Activated naive CD8-positive, alpha-beta T cell treated with anti-CD3 and anti-CD28 coated beads for 36 hours (primary cell): Measurements from ENCODE around the gene CAPZA2. TPM values are rescaled to one million over a fixed set of nuclear protein-coding genes. Genes with fewer than 3 reads are reported as not detected.

Experiments used
- DNase-seq: peaks from one replicate; pipeline ENCODE4 v3.0.0; 2021
- H3K27ac Mint-ChIP-seq: one replicate; pipeline ENCODE4 v1.8.0; 2022; ENCODE audit warnings: mild to moderate bottlenecking, moderate library complexity, mixed read lengths
- H3K27me3 Mint-ChIP-seq: one replicate; pipeline ENCODE4 v1.8.0; 2022; ENCODE audit warnings: mild to moderate bottlenecking, mixed read lengths
- H3K36me3 Mint-ChIP-seq: one replicate; pipeline ENCODE4 v1.8.0; 2021; ENCODE audit warnings: mild to moderate bottlenecking, mixed read lengths
- H3K4me1 Mint-ChIP-seq: one replicate; pipeline ENCODE4 v1.8.0; 2021; ENCODE audit warnings: mixed read lengths
- H3K4me3 Mint-ChIP-seq: one replicate; pipeline ENCODE4 v1.8.0; 2022; ENCODE audit warnings: mild to moderate bottlenecking, moderate library complexity, mixed read lengths
- H3K9me3 Mint-ChIP-seq: one replicate; pipeline ENCODE4 v1.8.0; 2022; ENCODE audit warnings: mixed read lengths
- total RNA-seq, 2 experiments: library from RNA; stranded (reverse); gene quantifications; one replicate each; pipeline ENCODE4 v1.2.3, GENCODE V29; 2021

CAPZA2 gene
- total RNA-seq, 2 experiments from 2014 or later: 158 to 177 TPM

DNA sequence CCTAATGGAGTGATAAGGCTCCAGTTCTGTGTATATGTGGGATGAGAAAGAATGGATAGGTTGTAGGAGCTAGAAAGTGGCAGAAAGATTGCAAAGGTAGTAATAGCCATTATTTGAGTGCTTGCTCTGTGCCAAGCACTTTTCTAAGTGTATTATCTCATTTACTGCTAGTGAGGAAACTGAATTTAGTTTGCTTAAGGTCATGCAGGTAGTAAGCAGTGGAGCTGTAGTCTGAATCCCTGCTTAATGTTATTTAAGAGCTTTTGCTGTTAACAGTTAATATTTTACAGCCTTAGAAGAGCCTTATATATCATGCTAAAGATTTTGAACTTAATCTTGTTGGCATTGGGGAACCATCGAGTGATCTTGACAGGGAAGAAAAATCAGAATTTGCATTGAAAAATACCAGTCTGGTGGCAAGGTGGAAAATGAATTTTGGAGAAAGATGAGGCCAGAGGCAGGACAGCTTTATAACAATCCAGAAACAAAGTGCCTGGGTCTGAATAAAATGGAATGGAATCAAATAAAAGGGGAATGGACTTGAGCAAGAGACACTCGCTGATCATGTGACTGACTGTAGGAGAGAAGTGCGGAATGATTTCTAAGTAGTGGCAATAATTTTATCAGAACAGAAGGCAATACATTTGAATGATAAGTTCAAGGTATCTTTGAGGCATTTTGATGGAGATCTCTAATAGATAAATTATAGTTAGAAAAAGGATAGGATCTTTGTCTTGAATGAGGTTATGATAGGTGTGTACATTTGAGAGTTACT lies 15.2 kb downstream of the CAPZA2 start:
- Mint-ChIP-seq H3K4me1 (peaks cover 20% of the 10 kb centered on the region), H3K27ac (no peak overlapping the region), H3K27me3 (no peaks in the 10 kb centered on the region), H3K4me3 (no peak overlapping the region), H3K9me3 (no peaks in the 10 kb centered on the region), H3K36me3 (peaks cover 27% of the 10 kb centered on the region)
- no peak for DNase-seq

DNA sequence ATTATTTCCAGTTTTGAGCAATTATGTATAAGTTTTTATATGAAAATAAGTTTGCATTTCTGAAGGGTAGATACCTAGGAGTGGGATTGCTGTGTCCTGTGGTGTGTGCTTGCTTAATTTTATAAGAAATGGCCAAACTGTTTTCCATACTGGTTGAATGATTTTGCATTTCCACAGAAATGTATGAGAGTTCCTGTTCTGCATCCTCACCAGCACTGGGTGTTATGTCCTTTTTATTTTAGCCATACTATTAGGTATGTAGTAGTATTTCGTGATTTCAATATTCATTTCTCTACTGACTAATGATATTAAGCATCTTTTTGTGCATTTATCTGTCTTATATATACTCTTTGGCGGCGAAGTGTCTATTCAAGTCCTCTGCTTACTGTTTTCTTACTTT lies 22.3 kb downstream of the CAPZA2 start:
- peaks cover 47% of the 10 kb centered on the region for H3K36me3 Mint-ChIP-seq
- H3K27ac Mint-ChIP-seq: no peak overlapping the region

DNA sequence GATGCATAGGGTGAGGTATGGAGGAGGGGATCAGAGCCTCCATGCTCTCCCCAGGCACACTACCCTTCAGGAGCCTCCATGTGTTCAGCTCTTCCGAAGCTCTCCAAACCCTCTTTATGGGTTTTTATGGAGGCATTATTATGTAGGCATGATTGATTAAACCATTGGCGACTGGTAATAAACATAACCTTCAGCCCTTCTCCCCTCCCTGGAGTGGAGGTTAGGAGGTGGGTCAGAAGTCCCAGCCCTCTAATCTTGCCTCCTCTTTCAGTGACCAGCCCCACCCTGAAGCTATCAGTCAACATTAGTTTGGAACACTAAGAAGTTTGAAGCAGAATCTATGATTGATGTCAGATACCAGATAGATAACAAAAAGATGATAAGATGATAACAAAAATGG lies 23.3 kb downstream of the CAPZA2 start:
- no peak overlapping the region for H3K4me3 Mint-ChIP-seq
- H3K9me3 Mint-ChIP-seq: peaks cover 5% of the 10 kb centered on the region

More for the DNA sequence above, 22.3 kb downstream of the CAPZA2 start:
- no peaks in the 10 kb centered on the region for H3K27me3 Mint-ChIP-seq
- no peak for DNase-seq
- H3K9me3 Mint-ChIP-seq: peaks cover 5% of the 10 kb centered on the region
- H3K4me1 Mint-ChIP-seq: peaks cover 24% of the 10 kb centered on the region
- H3K4me3 Mint-ChIP-seq: no peak overlapping the region

DNA sequence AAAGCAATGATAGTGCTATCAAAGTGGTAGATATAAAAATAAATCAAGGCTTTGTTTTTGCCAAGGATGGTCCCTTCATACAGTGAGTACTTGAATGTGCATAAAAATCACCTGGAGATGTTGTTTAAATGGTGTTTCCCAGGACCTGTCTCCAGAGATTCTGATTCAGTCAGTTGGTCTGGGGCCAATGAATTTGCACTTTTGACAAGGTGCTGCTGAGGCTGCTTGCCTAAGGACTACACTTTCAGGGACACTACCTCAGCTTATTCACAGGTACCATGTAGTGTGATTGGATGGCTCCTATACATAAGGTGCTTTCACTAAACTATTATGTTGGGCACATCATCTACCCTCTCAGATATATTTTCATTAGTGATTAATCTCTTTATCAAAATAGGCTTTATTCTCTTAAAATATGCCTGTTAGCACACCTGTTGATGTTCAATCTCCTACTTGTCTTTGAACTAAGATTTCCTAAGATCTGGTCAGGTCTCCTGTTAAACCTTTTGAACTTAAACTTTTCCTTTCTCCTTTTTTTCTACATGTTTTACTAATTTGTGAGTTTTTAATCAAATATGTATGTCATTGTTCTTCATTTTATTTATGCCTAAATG lies 24.3 kb downstream of the CAPZA2 start:
- Mint-ChIP-seq H3K4me1 (peaks cover 24% of the 10 kb centered on the region), H3K9me3 (peaks cover 5% of the 10 kb centered on the region), H3K36me3 (peaks cover 45% of the 10 kb centered on the region), H3K27me3 (no peaks in the 10 kb centered on the region), H3K27ac (no peak overlapping the region), H3K4me3 (no peak overlapping the region)
- no peak for DNase-seq

More for the DNA sequence above, 23.3 kb downstream of the CAPZA2 start:
- DNase-seq: no peak
- Mint-ChIP-seq H3K36me3 (peaks cover 50% of the 10 kb centered on the region), H3K27ac (no peak overlapping the region), H3K27me3 (no peaks in the 10 kb centered on the region), H3K4me1 (peaks cover 24% of the 10 kb centered on the region)

DNA sequence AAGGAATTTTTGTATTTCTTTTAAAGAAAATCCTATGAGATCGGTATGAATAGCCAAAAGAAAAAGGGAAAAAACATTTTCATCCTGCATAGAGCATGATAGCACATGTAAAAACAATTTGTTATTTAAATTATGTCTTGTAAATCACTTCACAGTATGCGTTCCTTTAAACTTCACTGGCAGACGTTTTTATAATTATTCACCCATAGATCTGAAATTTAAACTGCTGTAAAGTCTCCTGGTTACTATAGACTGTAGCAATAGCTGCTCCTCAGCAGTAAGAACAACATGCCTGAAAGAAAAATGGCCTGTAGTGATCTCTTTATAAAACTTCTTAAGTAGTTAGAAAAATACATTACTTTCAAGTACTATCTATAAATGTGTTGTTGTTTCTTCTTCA lies 26.5 kb downstream of the CAPZA2 start:
- Mint-ChIP-seq H3K9me3 (peaks cover 5% of the 10 kb centered on the region), H3K27ac (no peak overlapping the region), H3K36me3 (peaks cover 52% of the 10 kb centered on the region), H3K4me3 (no peak overlapping the region), H3K27me3 (no peaks in the 10 kb centered on the region), H3K4me1 (peaks cover 26% of the 10 kb centered on the region)
- DNase-seq: no peak

DNA sequence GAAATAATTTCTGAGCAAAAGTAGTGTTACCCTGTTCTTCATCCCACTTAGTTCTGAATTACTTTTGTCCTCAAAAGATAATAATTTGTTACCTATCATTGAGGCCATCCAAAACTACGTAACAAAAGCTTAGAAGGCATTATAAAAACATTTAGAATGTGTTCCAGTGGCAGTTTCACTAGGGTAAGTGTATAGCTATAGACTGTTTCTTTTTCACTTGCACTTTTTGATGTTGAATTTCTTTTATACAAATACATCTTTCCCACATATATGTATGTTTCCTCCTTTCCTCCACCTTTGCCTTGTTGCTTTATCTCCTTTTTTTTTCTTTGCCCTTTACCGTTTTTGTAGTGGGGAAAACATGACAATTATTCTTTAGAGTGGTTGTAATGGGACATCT lies 33.5 kb downstream of the CAPZA2 start:
- H3K4me1 Mint-ChIP-seq: peaks cover 9% of the 10 kb centered on the region
- peak overlapping the region; percentile 13 for H3K27ac Mint-ChIP-seq
- H3K27me3 Mint-ChIP-seq: no peaks in the 10 kb centered on the region
- H3K9me3 Mint-ChIP-seq: no peaks in the 10 kb centered on the region
- DNase-seq: no peak
- H3K4me3 Mint-ChIP-seq: no peak overlapping the region
- peaks cover 47% of the 10 kb centered on the region for H3K36me3 Mint-ChIP-seq

DNA sequence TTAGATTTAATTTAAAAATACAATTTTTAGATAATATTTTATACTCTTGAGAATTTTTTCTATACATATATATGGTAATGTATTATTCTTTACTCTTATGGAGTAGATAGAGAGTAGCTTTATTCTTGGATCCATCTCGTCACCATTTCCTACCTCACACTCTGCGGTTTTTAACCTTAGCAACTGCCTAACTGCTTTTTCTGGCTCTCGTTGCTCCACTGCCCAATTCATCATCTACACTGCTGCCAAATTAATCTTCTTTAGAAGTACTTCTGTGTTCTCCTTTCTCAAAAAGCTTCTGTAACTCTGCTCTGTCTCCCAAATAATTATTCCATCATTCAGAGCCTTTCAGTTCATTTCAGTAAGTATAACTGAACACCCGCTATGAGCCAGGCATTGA lies 35.3 kb downstream of the CAPZA2 start:
- Mint-ChIP-seq H3K27ac (no peak overlapping the region), H3K9me3 (no peaks in the 10 kb centered on the region), H3K27me3 (no peaks in the 10 kb centered on the region), H3K4me3 (no peak overlapping the region), H3K4me1 (peaks cover 9% of the 10 kb centered on the region), H3K36me3 (peaks cover 49% of the 10 kb centered on the region)
- no peak for DNase-seq

DNA sequence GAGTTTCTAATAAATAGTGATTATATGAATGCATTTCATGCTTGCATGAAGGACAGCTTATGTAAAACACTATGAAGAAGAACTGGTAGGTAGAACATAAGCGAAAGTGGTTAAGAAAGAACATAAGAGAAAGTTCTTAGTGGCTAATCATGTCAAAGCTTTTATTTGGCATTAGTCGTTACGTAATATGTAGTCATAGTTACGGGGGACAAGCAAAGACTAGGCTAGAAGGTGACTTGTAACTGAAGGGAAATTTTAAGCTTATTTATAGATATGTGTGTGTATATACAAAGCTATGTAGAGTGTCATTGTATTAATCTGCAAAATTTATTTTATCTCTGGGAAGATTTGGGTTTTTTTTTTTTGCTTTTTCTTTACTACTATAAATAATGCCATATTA lies 36.9 kb downstream of the CAPZA2 start:
- Mint-ChIP-seq H3K27me3 (no peaks in the 10 kb centered on the region), H3K4me3 (no peak overlapping the region), H3K9me3 (no peaks in the 10 kb centered on the region), H3K27ac (no peak overlapping the region), H3K4me1 (peaks cover 7% of the 10 kb centered on the region), H3K36me3 (peaks cover 48% of the 10 kb centered on the region)
- DNase-seq: no peak

DNA sequence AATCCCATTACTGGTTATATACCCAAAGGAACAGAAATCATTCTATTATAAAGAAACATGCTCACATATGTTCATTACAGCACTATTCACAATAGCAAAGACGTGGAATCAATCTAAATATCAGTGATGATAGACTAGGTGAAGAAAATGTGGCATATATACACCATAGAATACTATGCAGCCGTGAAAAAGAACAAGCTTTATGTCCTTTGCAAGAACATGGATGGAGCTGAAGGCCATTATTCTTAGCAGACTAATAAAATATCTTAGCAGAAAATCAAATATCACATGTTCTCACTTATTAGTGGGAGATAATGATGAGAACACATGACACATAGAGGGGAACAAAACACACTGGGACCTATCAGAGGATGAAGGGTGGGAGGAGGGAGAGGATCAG lies 38.8 kb downstream of the CAPZA2 start:
- Mint-ChIP-seq H3K27me3 (no peaks in the 10 kb centered on the region), H3K27ac (no peak overlapping the region), H3K9me3 (no peaks in the 10 kb centered on the region), H3K4me3 (no peak overlapping the region), H3K36me3 (peaks cover 43% of the 10 kb centered on the region), H3K4me1 (peaks cover under 1% of the 10 kb centered on the region)
- DNase-seq: no peak

DNA sequence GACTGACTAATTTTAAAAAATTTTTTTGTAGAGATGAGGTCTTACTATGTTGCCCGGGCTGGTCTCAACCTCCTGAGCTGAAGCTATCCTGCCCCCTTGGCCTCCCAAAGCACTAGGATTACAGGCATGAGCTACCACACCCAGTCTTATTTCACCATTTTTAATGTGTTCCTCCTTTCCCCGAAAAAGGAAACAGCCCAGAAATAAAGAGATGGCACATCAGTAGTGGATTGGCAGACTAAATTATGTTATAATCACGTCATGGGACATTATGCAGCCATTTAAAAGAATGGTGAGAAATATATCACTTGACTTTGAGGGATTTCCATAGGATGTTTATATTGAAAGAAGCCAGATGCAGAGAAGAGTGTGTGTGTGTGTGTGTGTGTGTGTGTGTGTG lies 40.5 kb downstream of the CAPZA2 start:
- Mint-ChIP-seq H3K36me3 (peaks cover 37% of the 10 kb centered on the region), H3K4me1 (no peaks in the 10 kb centered on the region), H3K4me3 (no peak overlapping the region), H3K9me3 (no peaks in the 10 kb centered on the region), H3K27ac (no peak overlapping the region), H3K27me3 (no peaks in the 10 kb centered on the region)
- no peak for DNase-seq

DNA sequence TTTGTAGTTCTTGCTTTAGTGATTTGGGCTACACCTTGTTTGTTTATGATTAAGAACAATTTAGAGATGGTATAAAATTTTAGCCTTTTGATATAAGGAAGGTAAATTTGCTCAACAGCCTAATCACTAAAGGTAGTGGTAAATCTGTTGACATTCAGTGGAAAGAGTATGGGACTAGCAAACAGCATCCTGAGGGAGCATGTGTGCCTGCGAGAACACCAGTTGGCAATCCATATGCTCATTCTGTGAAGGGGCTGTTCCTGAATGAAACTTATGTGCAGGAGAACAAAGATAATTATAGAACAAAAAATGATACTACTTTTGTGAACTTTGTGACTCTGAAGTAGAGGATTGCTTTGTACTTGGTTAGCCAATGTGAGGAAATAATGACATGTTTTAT lies 44.0 kb downstream of the CAPZA2 start:
- Mint-ChIP-seq H3K36me3 (peaks cover 32% of the 10 kb centered on the region), H3K4me1 (peaks cover 1% of the 10 kb centered on the region), H3K9me3 (no peaks in the 10 kb centered on the region), H3K27me3 (no peaks in the 10 kb centered on the region), H3K4me3 (no peak overlapping the region), H3K27ac (no peak overlapping the region)
- DNase-seq: no peak

DNA sequence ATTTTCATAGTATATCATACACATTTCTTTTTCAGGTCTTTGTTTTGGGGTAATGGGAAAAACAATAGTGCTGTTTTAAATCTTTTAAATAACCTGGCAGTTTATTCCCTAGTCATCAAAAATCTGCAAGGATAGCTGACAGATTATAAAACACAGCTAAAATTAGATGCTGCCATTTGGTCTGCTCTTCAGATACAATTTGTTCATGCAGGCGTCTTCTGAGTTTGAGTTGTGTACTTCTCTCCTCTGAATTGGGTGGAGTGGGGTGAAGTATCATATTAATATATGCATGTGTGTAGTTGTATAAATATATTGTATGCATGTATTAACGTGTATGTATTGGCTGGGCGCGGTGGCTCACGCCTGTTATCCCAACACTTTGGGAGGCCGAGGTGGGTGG lies 48.0 kb downstream of the CAPZA2 start:
- H3K4me3 Mint-ChIP-seq: no peak overlapping the region
- H3K27ac Mint-ChIP-seq: no peak overlapping the region
- H3K27me3 Mint-ChIP-seq: no peaks in the 10 kb centered on the region
- H3K4me1 Mint-ChIP-seq: peaks cover 9% of the 10 kb centered on the region
- peaks cover 38% of the 10 kb centered on the region for H3K36me3 Mint-ChIP-seq
- no peak for DNase-seq
- H3K9me3 Mint-ChIP-seq: no peaks in the 10 kb centered on the region

DNA sequence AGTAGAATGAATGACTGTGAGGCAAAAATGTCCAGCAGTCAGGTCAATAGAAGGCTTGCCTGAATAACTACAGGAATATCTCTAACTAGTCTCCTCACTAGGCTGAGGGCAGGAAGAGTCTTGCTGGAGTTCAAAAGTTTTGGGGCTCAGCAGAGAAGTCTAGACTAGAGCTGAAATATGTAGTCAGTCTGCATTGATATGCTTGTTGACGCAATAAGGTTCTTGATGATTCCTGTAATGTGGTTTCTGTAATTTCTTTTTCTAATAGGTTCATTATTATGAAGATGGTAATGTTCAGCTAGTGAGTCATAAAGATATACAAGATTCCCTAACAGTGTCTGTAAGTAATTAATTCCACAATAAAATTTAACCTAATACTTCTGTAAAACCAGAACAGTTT lies 49.4 kb downstream of the CAPZA2 start:
- no peak overlapping the region for H3K4me3 Mint-ChIP-seq
- peaks cover 9% of the 10 kb centered on the region for H3K4me1 Mint-ChIP-seq
- DNase-seq: no peak
- H3K27me3 Mint-ChIP-seq: no peaks in the 10 kb centered on the region
- peaks cover 45% of the 10 kb centered on the region for H3K36me3 Mint-ChIP-seq
- no peak overlapping the region for H3K27ac Mint-ChIP-seq
- H3K9me3 Mint-ChIP-seq: no peaks in the 10 kb centered on the region

DNA sequence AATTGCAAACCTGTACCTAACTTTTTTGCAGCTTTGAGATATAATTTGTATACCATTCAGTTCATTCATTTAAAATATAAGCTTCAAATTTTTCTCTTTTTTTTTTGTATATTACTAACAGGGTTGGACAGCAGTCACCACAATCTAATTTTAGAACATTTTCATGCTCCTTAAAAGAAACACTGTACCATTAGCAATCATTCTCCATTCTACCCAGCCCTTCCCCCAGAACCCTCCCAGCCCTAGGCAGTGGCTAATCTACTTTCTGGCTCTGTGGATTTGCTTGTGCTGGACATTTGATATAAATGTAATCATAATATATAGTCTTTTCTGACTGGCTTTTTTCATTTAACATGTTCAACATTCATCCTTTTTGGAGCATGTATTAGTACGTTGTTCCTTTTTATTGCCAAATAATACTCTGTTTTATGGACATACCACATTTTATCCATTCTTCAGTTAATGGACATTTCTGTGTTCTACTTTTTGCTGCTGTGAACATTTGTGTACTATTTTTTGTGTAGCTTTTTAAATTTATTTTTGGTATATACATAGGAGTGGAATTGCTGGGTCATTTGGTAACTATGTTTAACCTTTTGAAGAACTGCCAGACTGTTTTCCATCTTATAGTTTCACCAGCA lies 50.0 kb downstream of the CAPZA2 start:
- Mint-ChIP-seq H3K9me3 (no peaks in the 10 kb centered on the region), H3K27ac (no peak overlapping the region), H3K4me3 (no peak overlapping the region), H3K36me3 (peaks cover 47% of the 10 kb centered on the region), H3K27me3 (no peaks in the 10 kb centered on the region), H3K4me1 (peaks cover 9% of the 10 kb centered on the region)
- DNase-seq: no peak

DNA sequence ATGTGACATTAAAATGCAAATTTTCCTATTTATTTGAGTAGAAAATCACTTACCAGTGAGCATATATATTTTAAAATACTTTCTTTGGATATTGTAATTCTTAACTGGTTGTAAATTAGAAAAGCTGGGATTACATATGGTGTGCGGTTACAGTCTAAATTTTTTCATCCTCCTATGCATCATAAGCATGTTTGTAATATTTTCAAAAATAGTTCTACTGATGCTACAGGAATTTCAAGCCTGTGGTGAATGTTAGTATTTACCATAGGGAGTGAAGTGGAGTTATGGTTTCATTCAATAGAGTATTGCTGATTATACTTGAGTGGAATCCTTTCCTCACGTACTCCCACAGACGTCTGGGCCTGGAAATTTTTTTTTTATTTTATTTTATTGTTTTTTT lies 56.3 kb downstream of the CAPZA2 start:
- no peak for DNase-seq
- Mint-ChIP-seq H3K4me1 (no peaks in the 10 kb centered on the region), H3K27ac (no peak overlapping the region), H3K27me3 (no peaks in the 10 kb centered on the region), H3K4me3 (no peak overlapping the region), H3K9me3 (no peaks in the 10 kb centered on the region), H3K36me3 (peaks cover 34% of the 10 kb centered on the region)
